ENCODE data around the gene DNAJC30.

DNA sequence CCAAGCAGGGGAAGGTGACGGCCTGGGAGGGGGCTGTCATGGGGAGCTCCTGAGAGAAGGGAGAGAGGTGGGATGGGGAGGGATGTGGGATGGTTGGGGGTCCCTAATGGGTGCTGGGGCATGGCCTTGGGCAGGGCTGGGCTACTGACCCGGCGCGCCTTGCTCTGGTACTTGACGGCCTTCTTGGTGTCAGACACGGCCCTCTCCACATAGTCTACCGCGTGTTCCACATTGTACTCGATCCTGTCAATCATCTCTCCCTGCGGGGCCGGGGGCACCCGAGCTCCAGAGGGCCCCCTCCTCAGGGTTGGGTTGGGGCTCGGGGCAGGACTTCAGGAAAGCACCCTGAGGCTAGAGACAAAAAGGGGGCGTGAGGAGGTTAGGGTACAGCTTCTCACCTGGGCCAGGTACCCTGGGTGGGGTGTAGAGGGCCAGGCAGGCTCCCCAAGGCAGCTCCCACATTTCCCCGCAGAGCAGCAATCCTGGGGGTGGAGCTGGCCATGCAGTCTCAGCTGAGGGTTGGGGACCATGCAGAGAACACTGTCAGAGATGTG lies 17.4 kb upstream of the DNAJC30 start:
- no peak for TF ChIP-seq EZH2 (IDR thresholded peaks at IDR 0.05; ENCODE audit: low read length)
- no peak for TF ChIP-seq CTCF (optimal IDR thresholded peaks at IDR 0.05 in 1 of 3, IDR thresholded peaks at IDR 0.05 in 1 of 3, conservative IDR thresholded peaks at IDR 0.05 in 1 of 3; ENCODE audit: extremely low read depth in 1 of 3, insufficient read depth in 2 of 3, low read length in 3 of 3)
